Measurements from ENCODE around the gene MED13.

- TF ChIP-seq POLR2AphosphoS5 (IDR thresholded peaks at IDR 0.05; ENCODE audit: low read depth, low read length) (no peak), SIN3A (IDR thresholded peaks at IDR 0.05; ENCODE audit: borderline replicate concordance, insufficient read depth, low read length) (no peak), FOXP2 (optimal IDR thresholded peaks at IDR 0.05; ENCODE audit: borderline replicate concordance, extremely low read depth, extremely low read length, insufficient read depth) (no peak)
- TF ChIP-seq, protein P1, sequence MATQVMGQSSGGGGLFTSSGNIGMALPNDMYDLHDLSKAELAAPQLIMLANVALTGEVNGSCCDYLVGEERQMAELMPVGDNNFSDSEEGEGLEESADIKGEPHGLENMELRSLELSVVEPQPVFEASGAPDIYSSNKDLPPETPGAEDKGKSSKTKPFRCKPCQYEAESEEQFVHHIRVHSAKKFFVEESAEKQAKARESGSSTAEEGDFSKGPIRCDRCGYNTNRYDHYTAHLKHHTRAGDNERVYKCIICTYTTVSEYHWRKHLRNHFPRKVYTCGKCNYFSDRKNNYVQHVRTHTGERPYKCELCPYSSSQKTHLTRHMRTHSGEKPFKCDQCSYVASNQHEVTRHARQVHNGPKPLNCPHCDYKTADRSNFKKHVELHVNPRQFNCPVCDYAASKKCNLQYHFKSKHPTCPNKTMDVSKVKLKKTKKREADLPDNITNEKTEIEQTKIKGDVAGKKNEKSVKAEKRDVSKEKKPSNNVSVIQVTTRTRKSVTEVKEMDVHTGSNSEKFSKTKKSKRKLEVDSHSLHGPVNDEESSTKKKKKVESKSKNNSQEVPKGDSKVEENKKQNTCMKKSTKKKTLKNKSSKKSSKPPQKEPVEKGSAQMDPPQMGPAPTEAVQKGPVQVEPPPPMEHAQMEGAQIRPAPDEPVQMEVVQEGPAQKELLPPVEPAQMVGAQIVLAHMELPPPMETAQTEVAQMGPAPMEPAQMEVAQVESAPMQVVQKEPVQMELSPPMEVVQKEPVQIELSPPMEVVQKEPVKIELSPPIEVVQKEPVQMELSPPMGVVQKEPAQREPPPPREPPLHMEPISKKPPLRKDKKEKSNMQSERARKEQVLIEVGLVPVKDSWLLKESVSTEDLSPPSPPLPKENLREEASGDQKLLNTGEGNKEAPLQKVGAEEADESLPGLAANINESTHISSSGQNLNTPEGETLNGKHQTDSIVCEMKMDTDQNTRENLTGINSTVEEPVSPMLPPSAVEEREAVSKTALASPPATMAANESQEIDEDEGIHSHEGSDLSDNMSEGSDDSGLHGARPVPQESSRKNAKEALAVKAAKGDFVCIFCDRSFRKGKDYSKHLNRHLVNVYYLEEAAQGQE (IDR thresholded peaks at IDR 0.05; ENCODE audit: insufficient read depth in 1 of 2, low read depth in 2 of 2, low read length in 2 of 2): no peak
Measured at GRCh38 chr17:61955619-61956018, 109.5 kb downstream of the MED13 start.

Data from PFSK-1 (cell line).